SK-N-SH (cell line): ENCODE results near the gene SLC9A2. TPM values are rescaled to one million over a fixed set of nuclear protein-coding genes. Genes with fewer than 3 reads are reported as not detected.

Experiments
- CTCF ChIA-PET: fragments of 300-600, 350-600 bp; formaldehyde crosslinking; extraction: SDS; loops from one replicate; lab custom pipeline; 2021; lab: Yijun Ruan, JAX
- POLR2A ChIA-PET: fragments of 350-600 bp; sonication (Branson Sonifier 250); formaldehyde crosslinking; extraction: SDS; loops from one replicate; lab custom pipeline; 2020; ENCODE audit warnings: antibody characterized with exemption, inconsistent platforms; lab: Yijun Ruan, JAX
- DNase-seq: peaks from one replicate; pipeline ENCODE4 v3.0.0; 2012
- H2AFZ ChIP-seq: fragments of 200-600 bp; sonication (generic); 2 replicates; pipeline ENCODE4 v1.8.1; 2016; ENCODE audit warnings: antibody characterized with exemption, mild to moderate bottlenecking, low read depth
- H3F3A ChIP-seq: fragments of 200-600 bp; sonication (generic); replicated peaks from 2 replicates; pipeline ENCODE3; 2016; ENCODE audit warnings: antibody characterized with exemption, mild to moderate bottlenecking; ENCODE audit not compliant: insufficient read depth
- H3K27ac ChIP-seq, 2 experiments: fragments of 200-500 bp in 1 of 2; fragments of 200-600 bp in 1 of 2; sonication (Bioruptor generic) in 1 of 2; sonication (generic), shearing (Covaris generic) in 1 of 2; 2 replicates each; pipeline versions ENCODE4 v1.5.1 to v1.6.1; 2014 to 2016; ENCODE audit warnings: low read depth in 2 of 2, inconsistent platforms in 1 of 2, low read length in 1 of 2, mild to moderate bottlenecking in 1 of 2, mixed read lengths in 1 of 2
- H3K27me3 ChIP-seq: fragments of 200-600 bp; sonication (generic), shearing (Covaris generic); 2 replicates; pipeline ENCODE4 v1.6.1; 2016; ENCODE audit warnings: mixed run types; ENCODE audit not compliant: insufficient read depth
- H3K36me3 ChIP-seq, 2 experiments: fragments of 200-500 bp in 1 of 2; fragments of 200-600 bp in 1 of 2; sonication (Bioruptor generic) in 1 of 2; sonication (generic) in 1 of 2; replicated peaks in 1 of 2; 2 replicates each; pipeline versions ENCODE3 to v1.5.1; 2014 to 2016; ENCODE audit warnings: low read length in 1 of 2, mild to moderate bottlenecking in 1 of 2; ENCODE audit not compliant: insufficient read depth in 2 of 2, control insufficient read depth in 1 of 2
- H3K4me1 ChIP-seq, 2 experiments: fragments of 200-500 bp in 1 of 2; fragments of 200-600 bp in 1 of 2; sonication (Bioruptor generic) in 1 of 2; sonication (generic), shearing (Covaris generic) in 1 of 2; 2 replicates each; pipeline versions ENCODE4 v1.5.1 to v1.6.1; 2014 to 2016; ENCODE audit warnings: low read depth in 1 of 2, low read length in 1 of 2, mixed run types in 1 of 2; ENCODE audit not compliant: insufficient read depth in 2 of 2, control insufficient read depth in 1 of 2
- H3K4me2 ChIP-seq: fragments of 200-600 bp; sonication (generic), shearing (Covaris generic); 2 replicates; pipeline ENCODE4 v1.6.1; 2017; ENCODE audit warnings: mixed run types
- H3K4me3 ChIP-seq, 2 experiments: fragments of 200-500 bp in 1 of 2; fragments of 200-600 bp in 1 of 2; sonication (Bioruptor generic) in 1 of 2; sonication (generic), shearing (Covaris generic) in 1 of 2; 2 replicates each; pipeline versions ENCODE4 v1.5.1 to v1.8.1; 2014 to 2016; ENCODE audit warnings: low read depth in 2 of 2, inconsistent platforms in 1 of 2, low read length in 1 of 2, mild to moderate bottlenecking in 1 of 2, mixed read lengths in 1 of 2, moderate library complexity in 1 of 2
- H3K79me2 ChIP-seq: fragments of 200-600 bp; sonication (generic); 2 replicates; pipeline ENCODE4 v1.8.1; 2017; ENCODE audit warnings: mild to moderate bottlenecking; ENCODE audit not compliant: insufficient read depth
- H3K9ac ChIP-seq: fragments of 200-600 bp; sonication (generic); 2 replicates; pipeline ENCODE4 v1.6.1; 2017; ENCODE audit warnings: mixed run types
- H3K9me2 ChIP-seq: fragments of 200-600 bp; sonication (generic); 2 replicates; pipeline ENCODE4 v1.6.1; 2017; ENCODE audit warnings: mixed run types
- H3K9me3 ChIP-seq: fragments of 200-600 bp; sonication (generic); 2 replicates; pipeline ENCODE4 v1.6.1; 2017; ENCODE audit warnings: mixed run types, mild to moderate bottlenecking, moderate library complexity
- H4K20me1 ChIP-seq: fragments of 200-600 bp; sonication (generic); 2 replicates; pipeline ENCODE4 v1.6.1; 2017; ENCODE audit warnings: mild to moderate bottlenecking, mixed run types; ENCODE audit not compliant: insufficient read depth
- CHD2 ChIP-seq: fragments of 150-350 bp; IDR thresholded peaks from 2 replicates; pipeline ENCODE4 v1.6.1; 2018; ENCODE audit warnings: low read length; ENCODE audit not compliant: partially characterized antibody
- ELF1 ChIP-seq: IDR thresholded peaks from 2 replicates; pipeline ENCODE4 v1.4.0; 2012
- EZH2phosphoT487 ChIP-seq: fragments of 200-600 bp; sonication (generic); IDR thresholded peaks from 2 replicates; pipeline ENCODE4 v1.6.1; 2017; ENCODE audit warnings: low read depth, mixed run types, mild to moderate bottlenecking, antibody characterized with exemption, moderate library complexity, borderline replicate concordance
- GABPA ChIP-seq: IDR thresholded peaks from 2 replicates; pipeline ENCODE4 v1.4.0; 2012; ENCODE audit warnings: low read depth, mild to moderate bottlenecking
- JUND ChIP-seq: IDR thresholded peaks from 2 replicates; pipeline ENCODE4 v1.4.0; 2012
- MXI1 ChIP-seq: IDR thresholded peaks from 2 replicates; pipeline ENCODE4 v1.6.1; 2012; ENCODE audit warnings: mild to moderate bottlenecking, low read depth, low read length, improper control_type of control experiment
- POLR2AphosphoS5 ChIP-seq: IDR thresholded peaks from 2 replicates; pipeline ENCODE4 v1.6.1; 2012; ENCODE audit warnings: low read depth, low read length
- RCOR1 ChIP-seq: fragments of 150-350 bp; IDR thresholded peaks from 2 replicates; pipeline ENCODE4 v1.6.1; 2017; ENCODE audit warnings: antibody characterized with exemption, low read length
- RFX5 ChIP-seq: IDR thresholded peaks from 2 replicates; pipeline ENCODE4 v1.6.1; 2012; ENCODE audit warnings: mild to moderate bottlenecking, improper control_type of control experiment, low read length
- SIN3A ChIP-seq: IDR thresholded peaks from 2 replicates; pipeline ENCODE4 v1.6.1; 2012; ENCODE audit warnings: low read depth, mild to moderate bottlenecking, low read length, moderate library complexity, borderline replicate concordance
- TCF12 ChIP-seq: IDR thresholded peaks from 2 replicates; pipeline ENCODE4 v1.4.0; 2012
- TEAD4 ChIP-seq: IDR thresholded peaks from 2 replicates; pipeline ENCODE4 v1.4.0; 2012; ENCODE audit warnings: mild to moderate bottlenecking, borderline replicate concordance; ENCODE audit not compliant: insufficient read depth
- WGBS: methylation state at CpG from one replicate; pipeline ENCODE4 v1.1.6; 2017; ENCODE audit warnings: low lambda C conversion rate; 5-methylcytosine and 5-hydroxymethylcytosine counted together
- polyA plus RNA-seq, 3 experiments: library from polyadenylated mRNA; depleted of rRNA; stranded (reverse); fragments of >200 nt; gene quantifications; 2 replicates each; pipeline ENCODE4 v1.2.3, GENCODE V29; 2012
- TF ChIP-seq, protein P1 (sequence below): IDR thresholded peaks from 2 replicates; pipeline ENCODE4; 2012
- TF ChIP-seq, protein P2 (sequence below): IDR thresholded peaks from 2 replicates; pipeline ENCODE4 v1.4.0; 2012; ENCODE audit warnings: low read depth, borderline replicate concordance

The SLC9A2 gene
- polyA plus RNA-seq, 1 of the 3 experiments (the other 2 are of a cell fraction) = not detected

DNA sequence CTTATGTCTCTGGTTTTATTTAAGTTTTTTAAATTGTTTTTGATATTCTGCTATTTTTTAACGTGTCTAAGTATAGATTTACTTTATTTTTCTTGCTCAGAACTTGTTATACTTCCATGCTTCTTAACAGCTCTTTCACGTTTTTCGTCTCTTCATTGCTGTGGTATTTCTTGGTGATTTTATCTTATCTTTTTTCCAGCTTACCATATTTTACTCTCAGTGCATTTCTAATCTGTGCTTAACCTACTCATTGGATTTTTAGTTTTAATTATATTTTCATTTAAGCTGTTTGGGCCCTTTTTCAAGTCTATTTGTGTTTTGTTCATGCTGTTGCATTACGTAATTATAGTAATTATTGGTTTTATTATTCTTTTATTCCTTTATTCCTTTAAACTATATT, 11.1 kb downstream of the SLC9A2 start:
- H3K4me2 ChIP-seq = no peak overlapping the region
- no peaks in the 10 kb centered on the region for H3K9me3 ChIP-seq
- no peak overlapping the region for H3K4me3 ChIP-seq
- H3K27ac ChIP-seq = no peak overlapping the region
- H3K4me1 ChIP-seq = no peaks in the 10 kb centered on the region
- DNase-seq = no peak
- H3K9ac ChIP-seq = no peak overlapping the region
- no peaks in the 10 kb centered on the region for H3K9me2 ChIP-seq
- no peaks in the 10 kb centered on the region; the same call in 1 of the 2 replicates for H3K27me3 ChIP-seq
- no peaks in the 10 kb centered on the region for H4K20me1 ChIP-seq
- H3K36me3 ChIP-seq = no peaks in the 10 kb centered on the region
- ChIA-PET POLR2A (no interaction called here), CTCF (interaction anchor here (1.5 kb wide), 1 partner anchor 15 kb away, joined by 11 read pairs; no protein-coding TSS in a partner anchor)
- H3F3A ChIP-seq = no peaks in the 10 kb centered on the region
- no peak overlapping the region for H2AFZ ChIP-seq
- no peaks in the 10 kb centered on the region for H3K79me2 ChIP-seq
- 8% methylated on average over 4 of the region's 4 CpGs for WGBS
- TF ChIP-seq SIN3A = no peak
- no peak for TF ChIP-seq ELF1
- no peak for TF ChIP-seq MXI1
- no peak for TF ChIP-seq JUND
- TF ChIP-seq, protein P1, sequence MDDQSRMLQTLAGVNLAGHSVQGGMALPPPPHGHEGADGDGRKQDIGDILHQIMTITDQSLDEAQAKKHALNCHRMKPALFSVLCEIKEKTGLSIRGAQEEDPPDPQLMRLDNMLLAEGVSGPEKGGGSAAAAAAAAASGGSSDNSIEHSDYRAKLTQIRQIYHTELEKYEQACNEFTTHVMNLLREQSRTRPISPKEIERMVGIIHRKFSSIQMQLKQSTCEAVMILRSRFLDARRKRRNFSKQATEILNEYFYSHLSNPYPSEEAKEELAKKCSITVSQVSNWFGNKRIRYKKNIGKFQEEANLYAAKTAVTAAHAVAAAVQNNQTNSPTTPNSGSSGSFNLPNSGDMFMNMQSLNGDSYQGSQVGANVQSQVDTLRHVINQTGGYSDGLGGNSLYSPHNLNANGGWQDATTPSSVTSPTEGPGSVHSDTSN = no peak
- no peak for TF ChIP-seq CHD2
- no peak for TF ChIP-seq POLR2AphosphoS5
- TF ChIP-seq, protein P2, sequence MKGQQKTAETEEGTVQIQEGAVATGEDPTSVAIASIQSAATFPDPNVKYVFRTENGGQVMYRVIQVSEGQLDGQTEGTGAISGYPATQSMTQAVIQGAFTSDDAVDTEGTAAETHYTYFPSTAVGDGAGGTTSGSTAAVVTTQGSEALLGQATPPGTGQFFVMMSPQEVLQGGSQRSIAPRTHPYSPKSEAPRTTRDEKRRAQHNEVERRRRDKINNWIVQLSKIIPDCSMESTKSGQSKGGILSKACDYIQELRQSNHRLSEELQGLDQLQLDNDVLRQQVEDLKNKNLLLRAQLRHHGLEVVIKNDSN = no peak
- no peak for TF ChIP-seq RFX5
- TF ChIP-seq RCOR1 = no peak
- TF ChIP-seq TEAD4 = no peak
- TF ChIP-seq TCF12 = no peak
- TF ChIP-seq EZH2phosphoT487 = no peak
- TF ChIP-seq, all 33 proteins: peak for 0

DNA sequence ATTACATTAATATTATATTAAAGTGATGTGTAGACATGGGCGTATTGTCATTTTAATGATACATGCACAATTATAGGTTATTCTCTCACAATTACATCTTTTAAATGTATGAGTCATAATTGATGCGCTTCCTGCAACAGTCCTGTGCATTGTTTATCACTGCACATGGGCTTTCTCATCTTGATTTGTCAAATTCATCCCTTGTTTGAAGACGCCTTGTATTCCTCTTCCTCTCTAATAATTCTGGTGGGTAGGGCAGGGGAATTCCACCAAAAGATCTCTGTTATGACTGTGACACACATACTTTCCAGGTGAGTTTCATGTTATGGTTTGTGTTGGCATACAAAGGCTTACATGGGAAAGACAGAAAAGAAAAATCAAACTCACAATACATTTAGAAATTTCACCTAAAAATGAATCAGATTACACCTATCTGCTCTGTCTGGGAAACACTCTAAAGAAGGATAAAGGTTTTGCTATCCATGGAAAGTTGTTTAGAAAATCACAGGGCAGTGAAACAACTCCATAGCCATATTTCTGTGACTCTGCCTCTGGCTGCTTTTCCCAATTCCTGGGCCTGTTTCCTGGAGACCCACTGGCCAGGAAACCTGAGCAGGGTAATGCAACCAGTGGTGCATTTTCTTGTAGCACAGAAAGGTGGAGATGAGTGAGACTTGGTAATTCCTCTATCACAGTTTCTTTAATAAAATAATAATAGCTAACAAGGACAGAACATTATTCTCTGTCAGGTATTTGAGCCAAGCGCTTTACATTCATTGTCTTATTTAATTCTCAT, 13.2 kb downstream of the SLC9A2 start:
- Histone ChIP-seq H4K20me1 (no peaks in the 10 kb centered on the region), H3K9me3 (no peaks in the 10 kb centered on the region), H3K4me3 (no peak overlapping the region), H3K4me2 (no peak overlapping the region), H3K79me2 (no peaks in the 10 kb centered on the region), H3K4me1 (no peaks in the 10 kb centered on the region), H3K36me3 (no peaks in the 10 kb centered on the region), H2AFZ (no peak overlapping the region), H3K27ac (no peak overlapping the region), H3K27me3 (peaks cover 3% of the 10 kb centered on the region; the same call in 1 of the 2 replicates), H3K9ac (no peak overlapping the region), H3K9me2 (no peaks in the 10 kb centered on the region), H3F3A (no peaks in the 10 kb centered on the region)
- no peak for DNase-seq
- WGBS = 20% methylated on average over 4 of the region's 4 CpGs
- ChIA-PET POLR2A (no interaction called here), CTCF (interaction anchor here (1.1 to 1.4 kb wide), 3 partner anchors 17 to 71 kb away, joined by 3 to 6 read pairs (median 5); no protein-coding TSS in a partner anchor)
- TF ChIP-seq, protein P1 = no peak
- TF ChIP-seq ELF1 (no peak), GABPA (no peak)
